ENCODE results near the gene CDHR3.

DNA sequence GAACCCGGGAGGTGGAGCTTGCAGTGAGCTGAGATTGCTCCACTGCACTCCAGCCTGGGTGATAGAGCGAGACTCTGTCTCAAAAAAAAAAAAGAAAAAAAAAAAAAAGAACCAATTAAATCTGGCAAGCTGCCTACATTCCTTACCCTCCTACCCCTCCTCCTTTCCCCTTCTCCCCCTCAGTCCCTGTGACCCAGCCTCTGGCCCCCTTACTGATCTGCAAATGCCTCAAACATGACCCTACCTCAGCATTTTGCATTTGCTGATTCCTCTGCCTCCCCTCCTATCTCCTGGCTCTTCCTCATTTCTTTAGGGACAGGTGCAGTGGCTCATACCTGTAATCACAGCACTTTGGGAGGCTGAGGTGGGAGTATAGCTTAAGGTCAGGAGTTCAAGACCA, 19.3 kb downstream of the CDHR3 start:
- TF ChIP-seq, protein P1, sequence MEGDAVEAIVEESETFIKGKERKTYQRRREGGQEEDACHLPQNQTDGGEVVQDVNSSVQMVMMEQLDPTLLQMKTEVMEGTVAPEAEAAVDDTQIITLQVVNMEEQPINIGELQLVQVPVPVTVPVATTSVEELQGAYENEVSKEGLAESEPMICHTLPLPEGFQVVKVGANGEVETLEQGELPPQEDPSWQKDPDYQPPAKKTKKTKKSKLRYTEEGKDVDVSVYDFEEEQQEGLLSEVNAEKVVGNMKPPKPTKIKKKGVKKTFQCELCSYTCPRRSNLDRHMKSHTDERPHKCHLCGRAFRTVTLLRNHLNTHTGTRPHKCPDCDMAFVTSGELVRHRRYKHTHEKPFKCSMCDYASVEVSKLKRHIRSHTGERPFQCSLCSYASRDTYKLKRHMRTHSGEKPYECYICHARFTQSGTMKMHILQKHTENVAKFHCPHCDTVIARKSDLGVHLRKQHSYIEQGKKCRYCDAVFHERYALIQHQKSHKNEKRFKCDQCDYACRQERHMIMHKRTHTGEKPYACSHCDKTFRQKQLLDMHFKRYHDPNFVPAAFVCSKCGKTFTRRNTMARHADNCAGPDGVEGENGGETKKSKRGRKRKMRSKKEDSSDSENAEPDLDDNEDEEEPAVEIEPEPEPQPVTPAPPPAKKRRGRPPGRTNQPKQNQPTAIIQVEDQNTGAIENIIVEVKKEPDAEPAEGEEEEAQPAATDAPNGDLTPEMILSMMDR (conservative IDR thresholded peaks at IDR 0.05 in 1 of 2, IDR thresholded peaks at IDR 0.05 in 1 of 2; ENCODE audit: extremely low read depth in 1 of 2, insufficient read depth in 1 of 2, low read depth in 1 of 2, low read length in 2 of 2), result no peak
- TF ChIP-seq EZH2 (IDR thresholded peaks at IDR 0.05; ENCODE audit: borderline replicate concordance, low read length), result no peak

Data from mammary epithelial cell (primary cell).